Naive thymus-derived CD4-positive, alpha-beta T cell (primary cell): ENCODE results near the gene TMEM214. TPM values are rescaled to one million over a fixed set of nuclear protein-coding genes. Genes with fewer than 3 reads are reported as not detected.

Experiments
- ATAC-seq: fragments of 150-1000 bp; cut with Tn5 transposase; 2 replicates; pipeline ENCODE4 v1.10.0; 2021; ENCODE audit warnings: mild to moderate bottlenecking, moderate library complexity
- CTCF ChIA-PET: fragments of 350-600 bp; sonication (Branson Sonifier 250); formaldehyde crosslinking; loops from one replicate; lab custom pipeline; 2021; ENCODE audit warnings: antibody characterized with exemption; lab: Charles Lee
- POLR2A ChIA-PET: fragments of 350-600 bp; sonication (Branson Sonifier 250); formaldehyde crosslinking; loops from one replicate; lab custom pipeline; 2021; ENCODE audit warnings: antibody characterized with exemption, inconsistent platforms; lab: Charles Lee
- DNase-seq, 9 donors: peaks; one replicate each; pipeline versions ENCODE4 v3.0.0 to v3.0.0-alpha.2; 2020 to 2022; ENCODE audit warnings: mixed read lengths in 1 of 9
- H3K27ac ChIP-seq: one replicate; pipeline ENCODE4 v1.7.0; 2013; ENCODE audit warnings: mild to moderate bottlenecking, low read depth, low read length, moderate library complexity
- H3K27me3 ChIP-seq, 2 donors: one replicate each; pipeline ENCODE4 v1.7.0; 2013; ENCODE audit warnings: low read length in 2 of 2, mild to moderate bottlenecking in 2 of 2, moderate library complexity in 2 of 2; ENCODE audit not compliant: control insufficient read depth in 2 of 2, insufficient read depth in 2 of 2
- H3K36me3 ChIP-seq, 3 experiments: 1 replicate in 2 of 3; 2 replicates in 1 of 3; pipeline ENCODE4 v1.7.0; 2013; ENCODE audit warnings: low read length in 3 of 3, mild to moderate bottlenecking in 3 of 3, moderate library complexity in 1 of 3; ENCODE audit not compliant: insufficient read depth in 3 of 3, control insufficient read depth in 2 of 3
- H3K4me1 ChIP-seq, 2 donors: one replicate each; pipeline ENCODE4 v1.7.0; 2013; ENCODE audit warnings: low read length in 2 of 2, mild to moderate bottlenecking in 2 of 2, moderate library complexity in 1 of 2; ENCODE audit not compliant: control insufficient read depth in 2 of 2, insufficient read depth in 2 of 2
- H3K4me3 ChIP-seq: 2 replicates; pipeline ENCODE4 v1.7.0; 2013; ENCODE audit warnings: mild to moderate bottlenecking, low read length
- H3K9me3 ChIP-seq, 3 experiments: 1 replicate in 2 of 3; 2 replicates in 1 of 3; pipeline ENCODE4 v1.7.0; 2013; ENCODE audit warnings: low read length in 3 of 3; ENCODE audit not compliant: control insufficient read depth in 2 of 3
- H3K27ac Mint-ChIP-seq, 9 donors: one replicate each; pipeline ENCODE4 v1.8.0; 2020 to 2022; ENCODE audit warnings: mixed read lengths in 9 of 9, mild to moderate bottlenecking in 8 of 9, moderate library complexity in 5 of 9, inconsistent platforms in 2 of 9
- H3K27me3 Mint-ChIP-seq, 5 donors: one replicate each; pipeline ENCODE4 v1.8.0; 2021 to 2022; ENCODE audit warnings: mixed read lengths in 5 of 5, mild to moderate bottlenecking in 1 of 5
- H3K36me3 Mint-ChIP-seq, 5 donors: one replicate each; pipeline ENCODE4 v1.8.0; 2020 to 2022; ENCODE audit warnings: mixed read lengths in 5 of 5, mild to moderate bottlenecking in 3 of 5, inconsistent platforms in 1 of 5
- H3K4me1 Mint-ChIP-seq, 7 donors: one replicate each; pipeline ENCODE4 v1.8.0; 2020 to 2022; ENCODE audit warnings: mixed read lengths in 7 of 7, mild to moderate bottlenecking in 3 of 7, inconsistent platforms in 1 of 7
- H3K4me3 Mint-ChIP-seq, 10 donors: one replicate each; pipeline ENCODE4 v1.8.0; 2020 to 2022; ENCODE audit warnings: mild to moderate bottlenecking in 10 of 10, mixed read lengths in 10 of 10, moderate library complexity in 6 of 10, inconsistent platforms in 2 of 10
- H3K9me3 Mint-ChIP-seq, 11 donors: one replicate each; pipeline ENCODE4 v1.8.0; 2020 to 2022; ENCODE audit warnings: mixed read lengths in 11 of 11, mild to moderate bottlenecking in 4 of 11, inconsistent platforms in 1 of 11, moderate library complexity in 1 of 11
- intact Hi-C, 2 donors: fragments of 100-400 bp; cut with micrococcal nuclease; formaldehyde crosslinking; loops; one replicate each; pipeline ENCODE4 v1.15.1; 2023
- polyA plus RNA-seq, 2 donors: library from polyadenylated mRNA; unstranded; fragments of 300-500 nt; fragmentation: Illumina TruSeq; gene quantifications; one replicate each; pipeline ENCODE4 v1.2.3, GENCODE V29; 2021
- total RNA-seq, 6 experiments: library from RNA in 5 of 6; stranded (reverse) in 5 of 6; gene quantifications; 1 replicate in 5 of 6; 2 replicates in 1 of 6; pipeline ENCODE4 v1.2.3 and lab custom pipeline; 2021 to 2026

TMEM214 gene
- total and polyA plus RNA-seq, 7 experiments from 2014 or later, result 18.6 to 114 (median 41.7) TPM

DNA sequence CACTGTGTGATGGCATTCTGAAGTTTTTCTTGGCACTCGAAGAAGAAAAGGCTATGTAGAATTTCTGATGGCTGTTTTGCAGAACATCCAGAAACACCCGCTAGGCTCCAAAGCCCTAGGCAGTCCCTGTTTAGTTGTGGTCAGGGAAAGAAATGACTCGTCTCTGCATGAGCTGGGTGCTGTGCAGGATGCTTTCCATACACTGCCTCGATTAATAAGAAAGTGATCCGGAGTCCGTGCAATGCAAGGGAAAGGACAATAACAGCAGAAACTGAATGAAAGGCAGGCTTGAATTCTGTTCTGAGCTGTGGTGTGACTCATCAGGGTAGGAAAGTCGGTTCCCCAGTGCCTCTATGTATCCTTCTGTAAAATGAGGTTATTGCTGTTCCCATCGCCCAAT is 43.6 kb upstream of the TMEM214 start:
- intact Hi-C loops, result no loop called here
- Histone ChIP-seq H3K4me3 (no peak overlapping the region), H3K9me3 (no peaks in the 10 kb centered on the region), H3K27me3 (no peaks in the 10 kb centered on the region), H3K36me3 (no peaks in the 10 kb centered on the region), H3K4me1 (no peaks in the 10 kb centered on the region), H3K27ac (no peak overlapping the region)
- no peak for ATAC-seq
- POLR2A ChIA-PET, result no interaction called here
- Mint-ChIP-seq H3K4me1 (no peaks in the 10 kb centered on the region), H3K36me3 (peaks cover 0 to 15% (median 0%) of the 10 kb centered on the region in 5 donors), H3K27me3 (peaks cover 0 to 2% (median 0%) of the 10 kb centered on the region in 5 donors), H3K27ac (no peak overlapping the region), H3K4me3 (no peak overlapping the region), H3K9me3 (no peaks in the 10 kb centered on the region)
- no peak for DNase-seq
- CTCF ChIA-PET, result interaction anchor here (0.6 kb wide), 2 partner anchors 21 to 315 kb away, joined by 3 to 4 read pairs; no protein-coding TSS in a partner anchor

DNA sequence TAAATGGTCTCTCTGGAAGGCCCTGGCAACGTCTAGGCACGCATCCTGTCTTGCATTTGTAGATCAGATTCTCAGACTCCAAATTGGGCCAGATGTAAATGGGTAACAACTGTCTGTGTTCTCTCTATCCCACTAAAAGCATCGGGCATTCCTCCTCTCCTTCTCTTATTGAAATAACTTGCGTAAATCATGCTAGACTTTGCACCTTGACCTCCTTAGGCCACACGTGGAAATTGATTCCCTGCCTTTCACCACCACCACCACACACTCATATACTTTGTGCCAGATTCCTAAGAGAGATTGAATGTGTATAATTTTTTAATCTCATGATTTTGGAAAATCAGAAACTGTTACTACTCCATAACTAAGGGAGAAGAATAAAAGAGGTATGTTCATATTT is 41.0 kb upstream of the TMEM214 start:
- Histone ChIP-seq H3K27me3 (no peaks in the 10 kb centered on the region), H3K27ac (no peak overlapping the region), H3K4me1 (no peaks in the 10 kb centered on the region), H3K9me3 (no peaks in the 10 kb centered on the region), H3K36me3 (no peaks in the 10 kb centered on the region), H3K4me3 (no peak overlapping the region)
- Mint-ChIP-seq H3K36me3 (peaks cover 0 to 10% (median under 1%) of the 10 kb centered on the region in 5 donors), H3K9me3 (no peaks in the 10 kb centered on the region), H3K4me3 (no peak overlapping the region), H3K27ac (no peak overlapping the region), H3K27me3 (peaks cover 0 to 3% (median 0%) of the 10 kb centered on the region in 5 donors), H3K4me1 (no peaks in the 10 kb centered on the region)
- POLR2A ChIA-PET, result no interaction called here
- intact Hi-C loops, result no loop called here
- CTCF ChIA-PET, result no interaction called here
- ATAC-seq (no peak), DNase-seq (no peak)

DNA sequence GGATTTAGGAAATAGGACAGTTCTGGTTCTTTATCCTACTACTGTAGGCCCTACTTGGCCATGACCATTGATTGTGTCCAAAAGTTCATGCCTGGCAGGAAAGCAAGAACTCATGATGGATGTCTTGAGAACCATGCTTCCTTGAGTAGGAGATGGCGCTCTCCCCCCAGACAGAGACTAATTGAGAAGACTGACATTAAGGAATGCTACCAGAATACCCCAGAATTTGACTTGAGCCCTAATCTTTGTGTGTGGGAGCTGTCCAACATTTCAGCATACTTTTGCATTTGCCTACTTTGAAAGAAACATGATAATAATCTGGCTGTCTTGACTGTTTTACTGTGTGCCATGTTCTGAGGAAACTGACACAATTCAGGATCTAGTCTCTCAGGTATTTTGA is 39.0 kb upstream of the TMEM214 start:
- peaks cover 0 to 3% (median under 1%) of the 10 kb centered on the region in 5 donors for H3K27me3 Mint-ChIP-seq
- H3K9me3 ChIP-seq, result no peaks in the 10 kb centered on the region
- DNase-seq (no peak), ATAC-seq (no peak)
- no peaks in the 10 kb centered on the region for H3K4me1 ChIP-seq
- no peak overlapping the region for H3K4me3 Mint-ChIP-seq
- no peaks in the 10 kb centered on the region for H3K27me3 ChIP-seq
- H3K36me3 ChIP-seq, result no peaks in the 10 kb centered on the region
- no peak overlapping the region for H3K27ac Mint-ChIP-seq
- ChIA-PET CTCF (no interaction called here), POLR2A (no interaction called here)
- no peak overlapping the region for H3K4me3 ChIP-seq
- H3K36me3 Mint-ChIP-seq, result peaks cover 0 to 10% (median 3%) of the 10 kb centered on the region in 5 donors
- intact Hi-C loops, result no loop called here
- no peaks in the 10 kb centered on the region for H3K9me3 Mint-ChIP-seq
- H3K27ac ChIP-seq, result no peak overlapping the region
- H3K4me1 Mint-ChIP-seq, result no peaks in the 10 kb centered on the region

DNA sequence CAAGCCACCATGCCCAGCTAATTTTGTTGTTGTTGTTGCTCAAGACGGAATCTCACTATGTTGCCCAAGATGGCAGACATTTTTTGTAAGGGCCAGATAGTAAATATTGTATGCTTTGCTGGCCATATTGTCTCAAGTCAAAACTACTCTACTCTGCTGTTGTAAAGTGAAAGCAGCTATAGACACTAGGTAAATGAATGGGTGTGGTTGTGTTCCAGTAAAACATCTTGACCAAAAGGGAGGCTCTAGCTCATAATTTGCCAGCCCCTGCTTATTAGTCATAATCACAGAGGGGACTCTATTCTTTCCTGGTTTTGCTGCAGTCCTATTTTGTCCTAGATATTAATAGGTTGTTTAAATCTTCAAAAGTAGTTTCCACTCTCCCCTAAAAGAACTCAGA is 37.8 kb upstream of the TMEM214 start:
- Mint-ChIP-seq H3K4me3 (no peak overlapping the region), H3K4me1 (no peaks in the 10 kb centered on the region), H3K27ac (no peak overlapping the region), H3K9me3 (no peaks in the 10 kb centered on the region), H3K27me3 (peaks cover 0 to 6% (median 6%) of the 10 kb centered on the region in 5 donors), H3K36me3 (peaks cover 0 to 10% (median 3%) of the 10 kb centered on the region in 5 donors)
- POLR2A ChIA-PET, result no interaction called here
- Histone ChIP-seq H3K4me1 (no peaks in the 10 kb centered on the region), H3K9me3 (no peaks in the 10 kb centered on the region), H3K27me3 (no peaks in the 10 kb centered on the region), H3K4me3 (no peak overlapping the region), H3K27ac (no peak overlapping the region), H3K36me3 (no peaks in the 10 kb centered on the region)
- intact Hi-C loops, result no loop called here
- CTCF ChIA-PET, result interaction anchor here (0.6 to 0.7 kb wide), 2 partner anchors 16 to 1414 kb away, joined by 3 to 5 read pairs; no protein-coding TSS in a partner anchor
- DNase-seq, result no peak
- no peak for ATAC-seq

DNA sequence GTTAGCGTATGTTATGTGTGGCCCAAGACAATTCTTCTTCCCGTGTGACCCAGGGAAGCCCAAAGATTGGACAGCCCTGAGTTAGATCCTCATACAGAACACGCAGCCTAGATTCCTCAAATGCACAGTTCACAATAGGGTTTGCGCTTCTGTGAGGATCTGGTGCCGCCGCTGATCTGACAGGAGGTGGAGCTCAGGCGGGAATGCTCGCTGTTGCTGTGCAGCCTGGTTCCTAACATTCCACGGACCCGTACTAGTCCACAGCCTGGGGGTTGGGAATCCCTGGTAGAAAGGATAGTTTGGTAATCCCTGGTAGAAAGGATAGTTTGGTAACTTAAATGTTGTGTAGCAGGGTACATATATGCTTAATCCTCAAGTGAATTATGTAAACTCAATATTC is 35.4 kb upstream of the TMEM214 start:
- Histone ChIP-seq H3K9me3 (no peaks in the 10 kb centered on the region), H3K4me1 (no peaks in the 10 kb centered on the region), H3K27me3 (no peaks in the 10 kb centered on the region), H3K27ac (no peak overlapping the region), H3K4me3 (no peak overlapping the region), H3K36me3 (no peaks in the 10 kb centered on the region)
- Mint-ChIP-seq H3K27ac (no peak overlapping the region), H3K36me3 (peaks cover 0 to 5% (median 3%) of the 10 kb centered on the region in 5 donors), H3K4me3 (no peak overlapping the region), H3K4me1 (no peaks in the 10 kb centered on the region), H3K27me3 (peaks cover 0 to 13% (median 6%) of the 10 kb centered on the region in 5 donors), H3K9me3 (no peaks in the 10 kb centered on the region)
- POLR2A ChIA-PET, result interaction anchor here (0.6 kb wide), 1 partner anchor 321 kb away, joined by 3 read pairs; no protein-coding TSS in a partner anchor
- no peak for DNase-seq
- intact Hi-C loops, result no loop called here
- CTCF ChIA-PET, result no interaction called here
- ATAC-seq, result no peak

DNA sequence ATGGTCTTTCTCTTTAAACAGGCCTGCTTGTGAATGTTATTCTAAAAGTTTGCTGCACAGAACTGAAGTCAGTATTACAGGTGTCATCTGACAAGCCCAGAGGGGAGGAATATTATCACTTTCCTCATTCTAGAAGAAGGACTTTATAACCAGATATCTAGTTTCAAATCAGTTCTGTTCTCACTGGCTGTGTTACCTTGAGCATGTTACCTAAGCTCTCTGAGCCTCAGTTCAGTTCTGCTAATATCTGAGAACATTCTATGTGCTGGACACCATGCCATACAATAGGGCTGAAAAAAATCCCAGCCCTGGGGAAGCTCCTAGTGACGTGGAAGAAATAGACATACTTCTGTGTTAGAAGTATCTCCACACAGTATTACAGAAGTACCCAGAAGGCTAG is 34.4 kb upstream of the TMEM214 start:
- no peaks in the 10 kb centered on the region for H3K4me1 ChIP-seq
- intact Hi-C loops, result no loop called here
- Mint-ChIP-seq H3K4me3 (no peak overlapping the region), H3K27ac (no peak overlapping the region), H3K36me3 (peaks cover 0 to 3% (median 0%) of the 10 kb centered on the region in 5 donors), H3K9me3 (no peaks in the 10 kb centered on the region), H3K27me3 (peaks cover 0 to 13% (median 6%) of the 10 kb centered on the region in 5 donors), H3K4me1 (no peaks in the 10 kb centered on the region)
- H3K9me3 ChIP-seq, result no peaks in the 10 kb centered on the region
- ChIA-PET POLR2A (interaction anchor here (0.6 kb wide), 1 partner anchor 320 kb away, joined by 3 read pairs; no protein-coding TSS in a partner anchor), CTCF (no interaction called here)
- ATAC-seq (no peak), DNase-seq (no peak)
- H3K4me3 ChIP-seq, result no peak overlapping the region
- H3K27me3 ChIP-seq, result no peaks in the 10 kb centered on the region
- H3K36me3 ChIP-seq, result no peaks in the 10 kb centered on the region
- no peak overlapping the region for H3K27ac ChIP-seq

DNA sequence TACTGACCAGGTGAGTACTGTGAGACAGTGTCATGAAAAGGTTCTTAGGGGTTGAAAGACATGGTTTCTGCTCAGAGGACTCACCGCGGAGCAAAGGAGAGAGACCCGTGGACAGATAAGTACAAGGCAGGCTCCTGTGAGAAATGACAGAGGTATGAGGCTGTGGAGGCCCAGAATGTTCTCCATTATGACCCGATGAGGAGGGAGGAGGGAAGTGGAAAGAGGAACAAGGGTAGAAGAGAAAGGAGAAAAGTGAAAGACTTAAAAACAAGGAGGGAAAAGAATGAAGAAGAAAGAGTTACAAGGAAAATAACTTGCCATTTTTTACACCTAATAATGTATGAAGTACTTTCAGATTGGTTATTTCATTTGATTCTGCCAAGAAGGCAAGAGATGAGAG is 32.5 kb upstream of the TMEM214 start:
- intact Hi-C loops, result no loop called here
- H3K4me3 Mint-ChIP-seq, result no peak overlapping the region
- no peak overlapping the region for H3K27ac Mint-ChIP-seq
- peaks cover 0 to 3% (median 0%) of the 10 kb centered on the region in 5 donors for H3K36me3 Mint-ChIP-seq
- no peak for ATAC-seq
- CTCF ChIA-PET, result no interaction called here
- H3K4me3 ChIP-seq, result no peak overlapping the region
- no peak overlapping the region for H3K27ac ChIP-seq
- no peak for DNase-seq
- peaks cover 0 to 18% (median 6%) of the 10 kb centered on the region in 5 donors for H3K27me3 Mint-ChIP-seq
- no peaks in the 10 kb centered on the region for H3K36me3 ChIP-seq
- H3K4me1 ChIP-seq, result no peaks in the 10 kb centered on the region
- POLR2A ChIA-PET, result no interaction called here
- no peaks in the 10 kb centered on the region for H3K27me3 ChIP-seq
- no peaks in the 10 kb centered on the region for H3K9me3 ChIP-seq
- peaks cover 0 to under 1% (median 0%) of the 10 kb centered on the region in 7 donors for H3K4me1 Mint-ChIP-seq
- no peaks in the 10 kb centered on the region for H3K9me3 Mint-ChIP-seq
